ENCODE results near the gene TSPAN18.
A peak's percentile ranks its signal among the peaks of the same experiment; 100 is the strongest.

TSPAN18 gene

DNA sequence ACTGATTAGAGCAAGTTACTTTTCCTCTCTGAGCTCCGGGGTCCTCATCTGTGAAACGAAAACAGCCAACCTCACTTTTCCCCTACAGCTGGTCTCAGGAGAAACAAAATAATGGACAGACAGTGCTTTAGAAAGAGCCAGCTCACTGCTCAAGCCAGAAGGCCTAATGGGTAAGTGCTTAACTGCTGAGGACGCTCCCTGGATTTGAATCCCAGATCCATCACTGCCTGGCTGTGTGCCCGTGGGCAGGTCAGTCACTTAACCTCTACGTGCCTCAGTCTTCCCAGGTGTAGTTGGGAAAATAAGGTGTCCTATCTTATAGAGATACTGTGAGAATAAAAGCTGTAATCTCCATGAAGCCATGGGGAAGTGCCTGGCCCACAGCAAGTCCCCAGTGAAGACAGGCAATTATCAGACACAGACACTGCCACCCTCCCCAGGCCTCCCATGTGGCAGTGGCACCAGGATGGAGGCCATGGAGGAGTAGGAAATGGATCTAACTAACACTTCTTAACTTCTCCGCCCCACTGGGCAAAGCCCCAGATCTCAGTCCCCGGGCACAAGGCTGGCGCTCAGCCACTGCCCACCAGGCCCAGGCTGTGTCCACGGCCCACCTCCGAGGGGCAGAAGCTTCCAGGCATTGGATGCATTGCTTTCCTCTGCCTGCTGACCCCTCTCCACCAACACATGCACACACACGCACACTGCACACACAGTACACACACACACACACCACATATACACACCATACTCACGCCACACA is 214.7 kb downstream of the TSPAN18 start:
- no peaks in the 10 kb centered on the region for H3K4me1 ChIP-seq
- H3K36me3 ChIP-seq (replicated peaks): no peaks in the 10 kb centered on the region
- H3K27me3 ChIP-seq (ENCODE audit: low read depth): no peaks in the 10 kb centered on the region
- in situ Hi-C loops (cut with MboI; ENCODE audit: low sequenced_read_pairs): loop anchor here (25.0 kb wide), 2 partner anchors 346 to 821 kb away; partner anchors contain the start of gene SYT13
- H3K9me3 ChIP-seq: no peaks in the 10 kb centered on the region
- DNase-seq (ENCODE audit: low spot score in 2 of 2): no peak
- no peak overlapping the region for H3K4me3 ChIP-seq

DNA sequence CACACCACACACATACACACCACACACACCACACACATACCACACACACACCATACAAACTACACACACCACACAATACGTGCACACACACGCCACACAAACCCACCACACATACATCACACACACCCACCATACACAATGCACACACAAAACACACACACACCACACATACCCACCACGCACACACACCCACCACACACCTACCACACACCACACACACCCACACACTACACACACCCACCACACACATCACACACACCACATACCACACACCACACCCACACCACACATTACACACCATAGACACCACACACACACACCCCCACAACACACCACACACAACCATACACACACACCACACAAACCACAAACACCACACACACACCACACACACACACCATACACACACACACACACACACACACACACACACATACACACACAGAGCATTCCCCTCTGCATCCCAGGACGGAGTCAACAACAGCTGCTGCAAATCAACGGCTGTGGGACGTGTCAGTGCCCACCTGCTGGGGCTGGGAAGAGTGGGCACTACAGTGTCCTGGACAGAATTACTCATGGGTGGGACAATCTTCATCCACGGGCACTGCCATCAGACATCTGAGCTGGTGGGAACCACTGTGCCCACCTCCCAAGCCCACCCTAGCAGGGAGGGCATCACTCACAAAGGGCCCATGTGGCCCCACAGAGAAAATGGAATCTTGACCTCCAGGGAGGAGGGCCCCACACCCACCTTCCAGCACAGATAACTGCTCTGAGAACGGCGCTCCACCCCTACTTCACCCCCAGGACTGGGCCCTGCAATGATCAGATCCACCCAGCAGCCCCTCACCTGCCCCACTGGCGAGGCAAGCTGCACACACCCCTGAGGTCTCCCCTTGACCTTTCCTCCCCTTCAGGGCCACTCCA is 215.5 kb downstream of the TSPAN18 start:
- Histone ChIP-seq H3K4me3 (no peak overlapping the region), H3K36me3 (replicated peaks) (no peaks in the 10 kb centered on the region), H3K4me1 (no peaks in the 10 kb centered on the region), H3K27me3 (ENCODE audit: low read depth) (no peaks in the 10 kb centered on the region), H3K9me3 (no peaks in the 10 kb centered on the region)
- in situ Hi-C loops (cut with MboI; ENCODE audit: low sequenced_read_pairs): loop anchor here (25.0 kb wide), 2 partner anchors 345 to 820 kb away; partner anchors contain the start of gene SYT13
- no peak for DNase-seq (ENCODE audit: low spot score in 2 of 2)

DNA sequence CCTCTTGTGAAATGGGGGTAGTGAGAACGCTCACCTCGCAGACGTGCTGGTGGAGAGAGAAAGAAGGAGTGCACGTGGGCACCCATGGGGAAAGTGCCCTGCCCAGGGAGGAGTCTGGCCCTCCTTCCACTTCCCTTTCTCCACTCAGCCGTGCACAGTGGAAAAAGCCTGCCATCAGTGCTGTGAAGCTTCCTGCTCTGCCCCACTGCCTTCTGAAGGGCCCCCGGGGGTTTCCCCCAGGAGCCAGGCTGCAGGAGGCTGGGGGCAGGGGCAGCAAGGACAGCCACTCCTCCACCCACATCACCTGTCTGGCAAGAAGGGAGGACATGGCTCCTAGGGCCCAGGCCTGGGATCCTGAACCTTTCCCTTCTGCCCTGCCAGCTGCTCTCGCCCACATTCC is 216.4 kb downstream of the TSPAN18 start:
- in situ Hi-C loops (cut with MboI; ENCODE audit: low sequenced_read_pairs): loop anchor here (25.0 kb wide), 2 partner anchors 344 to 819 kb away; partner anchors contain the start of gene SYT13
- DNase-seq (ENCODE audit: low spot score in 2 of 2): no peak
- no peaks in the 10 kb centered on the region for H3K9me3 ChIP-seq
- no peaks in the 10 kb centered on the region for H3K36me3 ChIP-seq (replicated peaks)
- H3K4me3 ChIP-seq: no peak overlapping the region
- H3K27me3 ChIP-seq (ENCODE audit: low read depth): no peaks in the 10 kb centered on the region
- H3K4me1 ChIP-seq: no peaks in the 10 kb centered on the region

DNA sequence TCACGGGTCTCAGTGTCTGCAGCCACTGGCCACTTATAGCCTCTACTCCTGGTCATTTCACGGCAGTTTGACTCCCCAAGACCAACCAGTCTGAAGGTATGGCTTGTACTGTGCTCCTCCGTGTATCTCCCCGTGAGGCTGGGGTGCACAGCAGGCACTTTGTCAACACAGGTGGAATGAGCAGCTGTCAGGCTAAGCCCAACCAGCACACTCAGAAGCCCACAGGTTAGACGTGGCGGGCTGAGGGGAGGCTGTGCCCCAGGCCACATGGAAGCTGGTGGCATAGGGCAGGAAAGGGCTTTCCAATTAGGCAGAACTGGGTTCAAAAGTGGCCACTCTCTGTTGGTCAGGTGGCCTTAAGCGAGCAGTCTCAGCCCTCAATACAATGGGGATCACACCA is 216.9 kb downstream of the TSPAN18 start:
- in situ Hi-C loops (cut with MboI; ENCODE audit: low sequenced_read_pairs): loop anchor here (25.0 kb wide), 2 partner anchors 344 to 819 kb away; partner anchors contain the start of gene SYT13
- no peaks in the 10 kb centered on the region for H3K4me1 ChIP-seq
- no peak for DNase-seq (ENCODE audit: low spot score in 2 of 2)
- no peaks in the 10 kb centered on the region for H3K36me3 ChIP-seq (replicated peaks)
- no peaks in the 10 kb centered on the region for H3K27me3 ChIP-seq (ENCODE audit: low read depth)
- no peaks in the 10 kb centered on the region for H3K9me3 ChIP-seq
- no peak overlapping the region for H3K4me3 ChIP-seq

DNA sequence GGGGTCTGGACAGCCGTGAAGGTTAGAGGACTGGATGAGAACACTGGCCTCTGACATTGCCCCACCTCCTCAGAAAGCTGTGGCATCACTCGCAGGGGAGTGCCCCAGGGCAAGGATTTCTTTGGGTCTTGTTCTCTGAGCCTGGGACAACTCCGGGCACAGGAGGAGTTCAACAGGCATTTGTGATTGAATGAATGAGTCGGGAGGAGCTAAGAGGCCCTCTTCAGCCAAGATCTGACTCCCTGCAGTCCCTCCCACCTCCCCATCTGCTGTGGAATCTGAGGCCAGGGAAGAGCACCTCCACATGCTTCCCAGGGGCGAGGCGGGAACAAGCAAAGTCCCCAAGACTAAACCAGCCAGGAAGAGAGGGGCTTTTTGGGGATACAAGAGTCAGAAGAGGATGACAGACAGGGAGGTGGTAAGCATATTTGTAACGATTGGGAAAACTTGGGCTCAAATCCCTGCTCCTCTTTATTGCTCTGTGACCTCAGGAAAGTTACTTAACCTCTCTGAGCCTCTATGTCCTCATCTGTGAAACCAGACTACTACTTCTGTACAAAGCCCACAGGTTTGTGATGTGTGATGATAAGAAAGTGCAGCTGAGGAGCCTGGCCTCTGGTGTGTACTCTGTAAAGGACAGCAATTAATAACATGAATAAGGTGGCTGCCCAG is 217.6 kb downstream of the TSPAN18 start:
- Histone ChIP-seq H3K4me1 (no peaks in the 10 kb centered on the region), H3K9me3 (no peaks in the 10 kb centered on the region), H3K4me3 (no peak overlapping the region), H3K27me3 (ENCODE audit: low read depth) (no peaks in the 10 kb centered on the region), H3K36me3 (replicated peaks) (no peaks in the 10 kb centered on the region)
- peak in 1 of 2 experiments; percentile 32 for DNase-seq (ENCODE audit: low spot score in 2 of 2)
- in situ Hi-C loops (cut with MboI; ENCODE audit: low sequenced_read_pairs): loop anchor here (25.0 kb wide), 2 partner anchors 343 to 818 kb away; partner anchors contain the start of gene SYT13

DNA sequence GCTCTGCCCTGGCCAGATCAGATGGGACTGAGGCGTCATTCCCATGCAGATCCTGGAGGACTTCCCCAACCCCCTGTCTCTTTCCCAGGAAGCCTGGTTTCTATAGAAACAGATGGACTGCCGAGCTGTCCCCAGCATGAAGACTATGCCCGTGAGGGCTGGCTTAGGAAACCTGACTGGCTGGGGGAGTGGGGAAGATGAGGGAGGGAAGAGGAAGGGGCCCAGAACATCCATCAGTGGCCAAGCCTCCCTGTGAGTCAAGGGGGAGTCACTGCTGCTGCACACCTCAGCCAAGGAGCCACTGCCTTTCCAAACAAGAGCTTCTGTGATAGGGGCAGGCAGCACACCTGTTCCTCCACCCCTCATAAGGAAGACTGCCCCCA is 218.1 kb downstream of the TSPAN18 start:
- H3K9me3 ChIP-seq: no peaks in the 10 kb centered on the region
- H3K4me1 ChIP-seq: no peaks in the 10 kb centered on the region
- in situ Hi-C loops (cut with MboI; ENCODE audit: low sequenced_read_pairs): loop anchor here (25.0 kb wide), 2 partner anchors 342 to 817 kb away; partner anchors contain the start of gene SYT13
- no peaks in the 10 kb centered on the region for H3K27me3 ChIP-seq (ENCODE audit: low read depth)
- H3K4me3 ChIP-seq: no peak overlapping the region
- H3K36me3 ChIP-seq (replicated peaks): no peaks in the 10 kb centered on the region
- DNase-seq (ENCODE audit: low spot score in 2 of 2): no peak

DNA sequence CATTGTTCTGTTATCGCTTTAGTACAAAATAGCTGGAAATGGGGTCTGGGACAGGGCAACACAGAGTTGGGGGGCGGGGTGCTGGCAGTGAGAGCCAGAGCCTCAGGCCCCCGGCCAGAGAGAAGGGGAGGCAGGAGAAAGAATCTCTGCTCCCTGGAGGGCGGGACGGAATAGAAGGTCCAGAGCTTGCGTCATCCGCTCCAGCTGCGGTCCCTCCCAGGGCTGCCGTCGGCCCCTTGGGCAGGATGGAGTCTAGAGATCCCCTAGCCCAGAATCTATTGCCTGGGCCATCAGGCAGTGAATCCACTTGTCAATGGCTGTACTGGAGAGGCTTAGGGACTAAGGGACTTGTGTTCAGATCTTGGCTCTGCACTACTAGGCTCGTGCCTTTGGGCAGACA is 218.9 kb downstream of the TSPAN18 start:
- Histone ChIP-seq H3K4me1 (no peaks in the 10 kb centered on the region), H3K27me3 (ENCODE audit: low read depth) (no peaks in the 10 kb centered on the region), H3K4me3 (no peak overlapping the region), H3K36me3 (replicated peaks) (no peaks in the 10 kb centered on the region), H3K9me3 (no peaks in the 10 kb centered on the region)
- in situ Hi-C loops (cut with MboI; ENCODE audit: low sequenced_read_pairs): loop anchor here (25.0 kb wide), 2 partner anchors 342 to 817 kb away; partner anchors contain the start of gene SYT13
- no peak for DNase-seq (ENCODE audit: low spot score in 2 of 2)

DNA sequence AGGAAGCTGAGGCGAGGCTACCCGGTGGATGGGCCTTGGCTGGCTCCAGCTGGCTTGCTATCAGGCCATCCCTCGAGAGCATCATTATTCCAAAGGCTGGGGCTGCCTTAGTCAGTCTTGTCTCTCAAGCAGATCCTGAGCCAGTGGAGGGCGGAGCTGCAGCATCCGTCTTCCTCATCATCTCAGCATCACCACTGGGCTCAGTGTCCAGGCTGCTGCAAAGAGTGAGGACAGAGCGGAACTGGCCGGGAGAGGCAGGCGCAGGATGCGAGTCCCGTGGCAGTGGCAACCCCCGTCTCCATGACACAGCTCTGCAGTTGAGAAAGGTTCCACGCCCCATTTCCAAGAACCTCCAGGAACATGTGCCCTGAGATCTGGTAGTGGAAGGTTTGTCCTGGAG is 219.5 kb downstream of the TSPAN18 start:
- in situ Hi-C loops (cut with MboI; ENCODE audit: low sequenced_read_pairs): loop anchor here (25.0 kb wide), 2 partner anchors 341 to 816 kb away; partner anchors contain the start of gene SYT13
- H3K4me3 ChIP-seq: no peak overlapping the region
- no peaks in the 10 kb centered on the region for H3K36me3 ChIP-seq (replicated peaks)
- no peaks in the 10 kb centered on the region for H3K9me3 ChIP-seq
- H3K27me3 ChIP-seq (ENCODE audit: low read depth): no peaks in the 10 kb centered on the region
- H3K4me1 ChIP-seq: no peaks in the 10 kb centered on the region
- DNase-seq (ENCODE audit: low spot score in 2 of 2): no peak

DNA sequence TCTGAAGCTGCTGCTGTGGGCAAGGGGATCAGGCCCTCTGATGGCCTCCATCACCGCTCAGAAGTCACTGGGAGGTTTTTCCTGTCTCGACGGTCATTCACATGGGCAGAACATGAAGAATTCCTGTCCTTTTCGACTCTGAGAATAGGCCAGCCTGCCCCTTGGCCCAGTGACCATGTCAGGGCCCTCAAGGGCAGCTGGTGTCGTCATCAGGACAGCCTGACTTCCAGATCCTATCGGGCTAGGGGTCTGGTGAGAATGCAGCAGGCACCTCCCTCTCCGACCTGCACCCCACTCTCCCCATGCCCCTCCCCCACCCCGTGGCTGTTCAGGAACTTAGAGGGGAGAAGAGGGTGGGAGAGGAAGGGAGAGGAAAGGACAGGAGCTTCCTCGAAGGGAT is 220.4 kb downstream of the TSPAN18 start:
- no peaks in the 10 kb centered on the region for H3K4me1 ChIP-seq
- H3K9me3 ChIP-seq: no peaks in the 10 kb centered on the region
- no peak for DNase-seq (ENCODE audit: low spot score in 2 of 2)
- in situ Hi-C loops (cut with MboI; ENCODE audit: low sequenced_read_pairs): loop anchor here (25.0 kb wide), 2 partner anchors 340 to 815 kb away; partner anchors contain the start of gene SYT13
- no peak overlapping the region for H3K4me3 ChIP-seq
- H3K36me3 ChIP-seq (replicated peaks): no peaks in the 10 kb centered on the region
- no peaks in the 10 kb centered on the region for H3K27me3 ChIP-seq (ENCODE audit: low read depth)

DNA sequence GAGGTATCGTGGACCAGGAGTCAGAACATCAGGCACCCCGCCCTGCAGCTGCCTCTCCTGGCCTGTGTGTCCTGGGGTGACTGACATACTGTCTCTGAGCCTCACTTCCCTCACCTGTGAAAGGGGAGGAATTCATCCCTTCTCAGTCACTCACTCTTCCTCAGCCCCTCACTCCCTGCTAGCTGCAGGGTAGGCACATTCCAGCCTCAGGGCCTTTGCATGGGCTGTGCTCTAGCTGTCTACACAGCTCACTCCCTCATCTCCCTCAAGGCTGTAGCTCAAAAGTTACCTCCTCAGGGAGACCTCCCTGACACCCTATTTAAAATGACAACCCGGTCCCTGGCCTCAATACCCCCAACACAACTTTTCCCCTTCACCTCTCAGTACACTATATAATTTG is 221.4 kb downstream of the TSPAN18 start:
- H3K4me1 ChIP-seq: no peaks in the 10 kb centered on the region
- H3K36me3 ChIP-seq (replicated peaks): no peaks in the 10 kb centered on the region
- H3K9me3 ChIP-seq: no peaks in the 10 kb centered on the region
- H3K4me3 ChIP-seq: no peak overlapping the region
- no peaks in the 10 kb centered on the region for H3K27me3 ChIP-seq (ENCODE audit: low read depth)
- no peak for DNase-seq (ENCODE audit: low spot score in 2 of 2)
- in situ Hi-C loops (cut with MboI; ENCODE audit: low sequenced_read_pairs): loop anchor here (25.0 kb wide), 2 partner anchors 339 to 814 kb away; partner anchors contain the start of gene SYT13

DNA sequence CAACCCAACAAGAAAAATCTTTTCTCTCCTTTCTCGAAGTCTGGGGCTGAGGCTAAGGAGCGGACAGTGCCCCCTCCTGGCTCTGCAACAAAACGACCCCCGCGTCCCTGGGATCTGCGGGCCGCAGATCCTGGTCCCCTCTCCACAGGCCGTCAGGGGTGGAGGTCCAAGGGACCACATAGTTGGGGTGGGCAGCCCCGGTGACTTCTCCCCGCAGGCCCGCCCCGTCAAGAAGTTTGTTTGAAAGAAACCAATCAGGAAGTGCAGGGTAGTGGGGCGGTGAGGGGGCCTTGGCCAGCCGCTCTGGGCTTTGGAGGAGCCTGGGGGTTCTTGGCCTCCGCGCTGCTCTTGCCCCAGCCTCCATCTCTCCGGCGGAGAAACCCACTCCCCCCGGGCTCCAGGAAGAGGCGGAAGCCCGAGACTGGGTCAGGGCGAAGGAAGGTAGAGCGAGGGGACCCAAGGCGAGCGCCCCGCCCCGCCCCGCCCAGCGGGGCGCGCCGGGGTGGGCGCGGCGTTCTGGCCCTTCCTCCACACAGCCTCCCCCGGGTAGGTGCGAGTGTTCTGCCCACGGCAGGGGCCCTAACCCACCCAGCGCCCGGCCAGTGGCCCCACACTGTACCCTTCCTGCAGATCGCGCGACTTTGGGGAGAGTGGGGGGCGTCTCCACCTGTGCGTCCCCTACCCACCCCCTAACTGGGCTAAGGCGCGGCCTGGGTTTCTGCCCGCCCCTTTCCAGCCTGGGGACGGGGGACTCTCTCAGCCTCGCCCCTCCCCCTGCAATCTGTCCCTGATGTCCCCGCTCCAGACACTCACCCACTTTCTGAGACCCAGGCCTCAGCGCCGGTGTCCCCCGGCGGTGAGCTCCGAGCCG is 222.6 kb downstream of the TSPAN18 start:
- H3K4me3 ChIP-seq: peak overlapping the region; percentile 76
- DNase-seq (ENCODE audit: low spot score in 2 of 2): peak; percentile 31 to 81
- no peaks in the 10 kb centered on the region for H3K9me3 ChIP-seq
- in situ Hi-C loops (cut with MboI; ENCODE audit: low sequenced_read_pairs): loop anchor here (25.0 kb wide), 2 partner anchors 338 to 813 kb away; partner anchors contain the start of gene SYT13
- no peaks in the 10 kb centered on the region for H3K4me1 ChIP-seq
- H3K36me3 ChIP-seq (replicated peaks): no peaks in the 10 kb centered on the region
- H3K27me3 ChIP-seq (ENCODE audit: low read depth): no peaks in the 10 kb centered on the region

DNA sequence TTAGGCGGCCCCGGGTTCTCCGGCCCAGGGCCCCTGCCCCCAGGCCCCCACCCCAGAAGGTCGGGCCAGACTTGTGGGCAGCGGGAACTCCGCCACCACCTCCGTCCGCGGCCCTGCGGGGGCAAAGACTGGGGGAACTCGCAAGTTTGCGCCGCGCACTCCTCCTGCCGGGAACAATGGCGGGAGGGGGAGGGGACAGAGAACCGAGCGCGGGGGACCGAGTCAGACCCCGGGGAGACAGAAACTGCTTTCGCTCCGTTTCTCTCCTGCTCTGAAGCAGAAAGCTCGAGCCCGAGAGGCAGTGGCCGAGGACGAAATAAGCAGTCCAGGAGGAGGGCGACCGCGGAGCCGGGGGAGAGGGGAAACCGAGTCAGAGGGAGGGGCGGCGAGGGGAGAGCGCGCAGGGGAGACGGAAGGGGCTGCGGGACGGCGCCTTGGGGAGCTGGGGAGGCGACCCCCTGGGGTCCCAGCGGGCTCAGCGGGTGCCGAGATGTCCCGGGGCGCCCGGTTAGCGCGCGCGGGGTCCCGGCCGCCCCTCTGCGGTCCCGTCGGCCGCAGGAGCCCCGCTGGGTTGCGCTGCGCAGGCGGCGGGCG is 223.4 kb downstream of the TSPAN18 start:
- no peaks in the 10 kb centered on the region for H3K9me3 ChIP-seq
- no peaks in the 10 kb centered on the region for H3K4me1 ChIP-seq

More for the DNA sequence above, 223.4 kb downstream of the TSPAN18 start:
- no peaks in the 10 kb centered on the region for H3K27me3 ChIP-seq (ENCODE audit: low read depth)
- H3K4me3 ChIP-seq: peak overlapping the region; percentile 76
- peak in 1 of 2 experiments; percentile 73 for DNase-seq (ENCODE audit: low spot score in 2 of 2)
- H3K36me3 ChIP-seq (replicated peaks): no peaks in the 10 kb centered on the region
- in situ Hi-C loops (cut with MboI; ENCODE audit: low sequenced_read_pairs): no loop called here
